ENCODE results near the gene CCDC18.

- TF ChIP-seq SIN3A (IDR thresholded peaks at IDR 0.05; ENCODE audit: borderline replicate concordance, insufficient read depth, low read length) (no peak), POLR2AphosphoS5 (IDR thresholded peaks at IDR 0.05; ENCODE audit: low read depth, low read length) (no peak), REST (IDR thresholded peaks at IDR 0.05; ENCODE audit: insufficient read depth in 1 of 2, low read depth in 2 of 2, low read length in 2 of 2) (no peak), TAF1 (IDR thresholded peaks at IDR 0.05; ENCODE audit: borderline replicate concordance, insufficient read depth, low read length) (no peak), FOXP2 (optimal IDR thresholded peaks at IDR 0.05; ENCODE audit: borderline replicate concordance, extremely low read depth, extremely low read length, insufficient read depth) (no peak)
Measured at GRCh38 chr1:93219443-93219842, 38.9 kb downstream of the CCDC18 start.
